HEK293 (cell line): ENCODE data around the gene ARHGAP1.

Source experiments
- CTCF ChIA-PET: fragments of 350-600 bp; formaldehyde crosslinking; extraction: SDS; loops from one replicate; lab custom pipeline; 2021; ENCODE audit warnings: antibody characterized with exemption; lab: Yijun Ruan, JAX
- POLR2A ChIA-PET: fragments of 300-600 bp; formaldehyde crosslinking; extraction: SDS; loops from one replicate; lab custom pipeline; 2020; ENCODE audit warnings: antibody characterized with exemption, inconsistent platforms; lab: Yijun Ruan, JAX
- H3K27ac ChIP-seq: fragments of 200-500 bp; sonication (Bioruptor generic); 2 replicates; pipeline ENCODE4 v1.5.1; 2014; ENCODE audit warnings: low read depth, low read length, control low read depth, inconsistent platforms; ENCODE audit errors: extremely low read depth
- H3K36me3 ChIP-seq, 2 experiments: fragments of 200-500 bp in 1 of 2; sonication (Bioruptor generic) in 1 of 2; 1 replicate in 1 of 2; 2 replicates in 1 of 2; pipeline ENCODE4 v1.5.1; 2014 to 2017; ENCODE audit warnings: inconsistent platforms in 2 of 2, low read length in 2 of 2; ENCODE audit not compliant: control insufficient read depth in 2 of 2, insufficient read depth in 1 of 2
- H3K4me1 ChIP-seq: fragments of 200-500 bp; sonication (Bioruptor generic); 2 replicates; pipeline ENCODE4 v1.5.1; 2014; ENCODE audit warnings: mild to moderate bottlenecking, low read length, inconsistent platforms; ENCODE audit not compliant: control insufficient read depth, insufficient read depth
- H3K4me3 ChIP-seq: 2 replicates; pipeline ENCODE4 v1.5.1; 2011; ENCODE audit warnings: low read depth, mild to moderate bottlenecking, control low read depth, low read length, moderate library complexity
- H3K9me3 ChIP-seq: fragments of 200-500 bp; sonication (Bioruptor generic); 2 replicates; pipeline ENCODE4 v1.5.1; 2014; ENCODE audit warnings: low read depth, low read length, inconsistent platforms; ENCODE audit not compliant: control insufficient read depth, insufficient read depth
- GLIS2 ChIP-seq: fragments of 450-650 bp; formaldehyde crosslinking; IDR thresholded peaks from 2 replicates; pipeline ENCODE4 v1.5.1; 2016; ENCODE audit warnings: missing biosample characterization, missing genetic modification characterization
- KLF9 ChIP-seq: fragments of 450-650 bp; formaldehyde crosslinking; IDR thresholded peaks from 2 replicates; pipeline ENCODE4 v1.5.1; 2016; ENCODE audit warnings: missing biosample characterization, missing genetic modification characterization, low read depth
- MYNN ChIP-seq: fragments of 450-650 bp; formaldehyde crosslinking; IDR thresholded peaks from 2 replicates; pipeline ENCODE4 v1.5.1; 2016; ENCODE audit warnings: missing biosample characterization, missing genetic modification characterization, borderline replicate concordance
- PRDM1 ChIP-seq: fragments of 450-650 bp; formaldehyde crosslinking; IDR thresholded peaks from 2 replicates; pipeline ENCODE4; 2016; ENCODE audit warnings: missing biosample characterization, missing genetic modification characterization
- WT1 ChIP-seq: fragments of 450-650 bp; formaldehyde crosslinking; IDR thresholded peaks from 2 replicates; pipeline ENCODE4 v1.5.1; 2016; ENCODE audit warnings: missing biosample characterization, missing genetic modification characterization
- ZBTB1 ChIP-seq: fragments of 450-650 bp; formaldehyde crosslinking; IDR thresholded peaks from 2 replicates; pipeline ENCODE4 v1.5.1; 2016; ENCODE audit warnings: missing biosample characterization, missing genetic modification characterization
- ZNF146 ChIP-seq: fragments of 450-650 bp; formaldehyde crosslinking; IDR thresholded peaks from 2 replicates; pipeline ENCODE4 v1.5.1; 2016; ENCODE audit warnings: missing biosample characterization, missing genetic modification characterization
- ZNF155 ChIP-seq: fragments of 450-650 bp; formaldehyde crosslinking; IDR thresholded peaks from 2 replicates; pipeline ENCODE4 v1.5.1; 2016; ENCODE audit warnings: missing biosample characterization, missing genetic modification characterization
- ZNF16 ChIP-seq: fragments of 450-650 bp; formaldehyde crosslinking; IDR thresholded peaks from 2 replicates; pipeline ENCODE4 v1.5.1; 2016; ENCODE audit warnings: low read depth, missing biosample characterization, missing genetic modification characterization
- ZNF341 ChIP-seq: fragments of 450-650 bp; formaldehyde crosslinking; IDR thresholded peaks from 2 replicates; pipeline ENCODE4; 2016; ENCODE audit warnings: low read depth, missing biosample characterization, missing genetic modification characterization
- ZNF416 ChIP-seq: fragments of 450-650 bp; formaldehyde crosslinking; IDR thresholded peaks from 2 replicates; pipeline ENCODE4 v1.5.1; 2016; ENCODE audit warnings: missing biosample characterization, missing genetic modification characterization
- ZNF423 ChIP-seq: fragments of 450-650 bp; formaldehyde crosslinking; IDR thresholded peaks from 2 replicates; pipeline ENCODE4 v1.5.1; 2016; ENCODE audit warnings: missing biosample characterization, missing genetic modification characterization
- ZNF510 ChIP-seq: fragments of 450-650 bp; formaldehyde crosslinking; IDR thresholded peaks from 2 replicates; pipeline ENCODE4 v1.5.1; 2018; ENCODE audit warnings: mild to moderate bottlenecking, missing genetic modification characterization, missing biosample characterization; ENCODE audit not compliant: insufficient replicate concordance
- ZNF514 ChIP-seq: fragments of 450-650 bp; formaldehyde crosslinking; IDR thresholded peaks from 2 replicates; pipeline ENCODE4 v1.5.1; 2016; ENCODE audit warnings: missing biosample characterization, missing genetic modification characterization
- ZNF548 ChIP-seq: fragments of 450-650 bp; formaldehyde crosslinking; IDR thresholded peaks from 2 replicates; pipeline ENCODE4 v1.5.1; 2016; ENCODE audit warnings: missing biosample characterization, missing genetic modification characterization
- ZNF555 ChIP-seq: fragments of 450-650 bp; formaldehyde crosslinking; conservative IDR thresholded peaks from 2 replicates; pipeline ENCODE4 v1.5.1; 2017; ENCODE audit warnings: missing biosample characterization, mild to moderate bottlenecking, missing genetic modification characterization, inconsistent platforms
- ZNF558 ChIP-seq: fragments of 450-650 bp; formaldehyde crosslinking; IDR thresholded peaks from 2 replicates; pipeline ENCODE4 v1.5.1; 2016; ENCODE audit warnings: missing biosample characterization, missing genetic modification characterization
- ZNF791 ChIP-seq: fragments of 450-650 bp; formaldehyde crosslinking; IDR thresholded peaks from 2 replicates; pipeline ENCODE4 v1.5.1; 2016; ENCODE audit warnings: missing biosample characterization, missing genetic modification characterization
- TF ChIP-seq, protein P1 (sequence below): fragments of 450-650 bp; formaldehyde crosslinking; IDR thresholded peaks from 2 replicates; pipeline ENCODE4 v1.5.1; 2016; ENCODE audit warnings: missing biosample characterization, missing genetic modification characterization, borderline replicate concordance
- TF ChIP-seq, protein P2 (sequence below): fragments of 450-650 bp; formaldehyde crosslinking; IDR thresholded peaks from 2 replicates; pipeline ENCODE4 v1.5.1; 2017; ENCODE audit warnings: missing biosample characterization, missing genetic modification characterization
- TF ChIP-seq, protein P3 (sequence below): fragments of 450-650 bp; formaldehyde crosslinking; IDR thresholded peaks from 2 replicates; pipeline ENCODE4; 2016; ENCODE audit warnings: missing biosample characterization, missing genetic modification characterization

Gene ARHGAP1

DNA sequence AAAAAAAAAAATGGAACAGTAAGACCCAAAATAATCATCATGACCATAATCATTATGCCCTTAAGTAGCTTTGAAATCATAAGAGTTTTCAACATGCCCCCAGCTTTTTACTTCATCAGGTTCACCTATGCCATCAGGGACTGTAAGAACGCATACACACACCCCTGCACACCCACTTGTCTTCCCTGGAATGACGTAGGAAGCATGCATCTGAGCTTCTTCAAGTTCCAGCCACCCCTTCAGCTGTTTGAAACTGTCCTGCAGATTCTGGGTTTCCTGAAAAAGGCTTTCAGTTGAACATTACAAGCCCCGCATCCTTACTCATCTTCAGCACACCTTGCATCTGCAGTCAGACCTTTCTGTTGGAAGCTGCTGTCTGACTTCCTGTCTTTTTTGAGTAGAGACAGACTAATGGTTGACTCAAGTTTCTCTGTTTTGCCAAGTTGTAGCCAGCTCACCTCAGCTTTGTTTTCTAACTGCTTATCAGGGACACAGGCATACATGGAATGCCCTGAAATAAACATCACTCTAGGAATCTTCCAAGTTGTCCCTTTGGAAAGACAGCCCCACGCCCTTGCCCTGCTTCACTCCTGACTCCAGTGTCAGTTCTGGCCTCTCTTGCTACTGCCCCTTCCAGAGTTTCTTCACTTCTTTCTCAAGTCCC is 37.0 kb downstream of the ARHGAP1 start:
- peaks cover 9 to 85% of the 10 kb centered on the region in 2 experiments for H3K36me3 ChIP-seq
- no peaks in the 10 kb centered on the region for H3K9me3 ChIP-seq
- no peaks in the 10 kb centered on the region for H3K4me1 ChIP-seq
- H3K4me3 ChIP-seq = no peak overlapping the region
- no peak for TF ChIP-seq ZNF791 (tag by site-specific recombination)
- no peak for TF ChIP-seq ZNF558 (tag by site-specific recombination)
- TF ChIP-seq, protein P1, sequence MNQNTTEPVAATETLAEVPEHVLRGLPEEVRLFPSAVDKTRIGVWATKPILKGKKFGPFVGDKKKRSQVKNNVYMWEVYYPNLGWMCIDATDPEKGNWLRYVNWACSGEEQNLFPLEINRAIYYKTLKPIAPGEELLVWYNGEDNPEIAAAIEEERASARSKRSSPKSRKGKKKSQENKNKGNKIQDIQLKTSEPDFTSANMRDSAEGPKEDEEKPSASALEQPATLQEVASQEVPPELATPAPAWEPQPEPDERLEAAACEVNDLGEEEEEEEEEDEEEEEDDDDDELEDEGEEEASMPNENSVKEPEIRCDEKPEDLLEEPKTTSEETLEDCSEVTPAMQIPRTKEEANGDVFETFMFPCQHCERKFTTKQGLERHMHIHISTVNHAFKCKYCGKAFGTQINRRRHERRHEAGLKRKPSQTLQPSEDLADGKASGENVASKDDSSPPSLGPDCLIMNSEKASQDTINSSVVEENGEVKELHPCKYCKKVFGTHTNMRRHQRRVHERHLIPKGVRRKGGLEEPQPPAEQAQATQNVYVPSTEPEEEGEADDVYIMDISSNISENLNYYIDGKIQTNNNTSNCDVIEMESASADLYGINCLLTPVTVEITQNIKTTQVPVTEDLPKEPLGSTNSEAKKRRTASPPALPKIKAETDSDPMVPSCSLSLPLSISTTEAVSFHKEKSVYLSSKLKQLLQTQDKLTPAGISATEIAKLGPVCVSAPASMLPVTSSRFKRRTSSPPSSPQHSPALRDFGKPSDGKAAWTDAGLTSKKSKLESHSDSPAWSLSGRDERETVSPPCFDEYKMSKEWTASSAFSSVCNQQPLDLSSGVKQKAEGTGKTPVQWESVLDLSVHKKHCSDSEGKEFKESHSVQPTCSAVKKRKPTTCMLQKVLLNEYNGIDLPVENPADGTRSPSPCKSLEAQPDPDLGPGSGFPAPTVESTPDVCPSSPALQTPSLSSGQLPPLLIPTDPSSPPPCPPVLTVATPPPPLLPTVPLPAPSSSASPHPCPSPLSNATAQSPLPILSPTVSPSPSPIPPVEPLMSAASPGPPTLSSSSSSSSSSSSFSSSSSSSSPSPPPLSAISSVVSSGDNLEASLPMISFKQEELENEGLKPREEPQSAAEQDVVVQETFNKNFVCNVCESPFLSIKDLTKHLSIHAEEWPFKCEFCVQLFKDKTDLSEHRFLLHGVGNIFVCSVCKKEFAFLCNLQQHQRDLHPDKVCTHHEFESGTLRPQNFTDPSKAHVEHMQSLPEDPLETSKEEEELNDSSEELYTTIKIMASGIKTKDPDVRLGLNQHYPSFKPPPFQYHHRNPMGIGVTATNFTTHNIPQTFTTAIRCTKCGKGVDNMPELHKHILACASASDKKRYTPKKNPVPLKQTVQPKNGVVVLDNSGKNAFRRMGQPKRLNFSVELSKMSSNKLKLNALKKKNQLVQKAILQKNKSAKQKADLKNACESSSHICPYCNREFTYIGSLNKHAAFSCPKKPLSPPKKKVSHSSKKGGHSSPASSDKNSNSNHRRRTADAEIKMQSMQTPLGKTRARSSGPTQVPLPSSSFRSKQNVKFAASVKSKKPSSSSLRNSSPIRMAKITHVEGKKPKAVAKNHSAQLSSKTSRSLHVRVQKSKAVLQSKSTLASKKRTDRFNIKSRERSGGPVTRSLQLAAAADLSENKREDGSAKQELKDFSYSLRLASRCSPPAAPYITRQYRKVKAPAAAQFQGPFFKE (tag by site-specific recombination) = no peak
- TF ChIP-seq ZNF510 (tag by site-specific recombination) = no peak
- no peak for TF ChIP-seq KLF9 (tag by site-specific recombination)
- no peak for TF ChIP-seq ZBTB1
- no peak for TF ChIP-seq ZNF514 (tag by site-specific recombination)
- TF ChIP-seq ZNF416 (tag by site-specific recombination) = no peak
- TF ChIP-seq, all 188 proteins: peak for 0
- ChIA-PET CTCF (interaction anchor here (0.7 kb wide), 1 partner anchor 500 kb away, joined by 5 read pairs; no protein-coding TSS in a partner anchor), POLR2A (no interaction called here)
- no peak overlapping the region for H3K27ac ChIP-seq

DNA sequence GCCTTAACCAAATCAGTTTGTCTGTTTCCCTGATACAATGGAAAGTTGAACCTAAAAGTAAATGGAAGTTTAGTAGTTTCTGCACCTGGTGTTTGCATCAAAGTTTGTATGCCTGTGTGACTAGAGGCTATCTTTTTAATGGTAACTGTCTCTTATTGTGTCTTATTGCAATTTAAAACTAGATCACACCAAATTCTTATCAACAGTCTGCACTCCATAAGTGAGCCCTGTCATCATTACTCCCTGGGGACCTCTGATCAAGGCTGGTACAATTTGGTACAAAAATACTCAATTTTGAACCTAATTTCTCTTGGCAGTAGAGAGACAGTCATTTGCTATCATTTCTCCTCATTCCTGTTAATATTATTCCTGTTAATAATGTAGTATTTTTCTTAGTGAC is 38.1 kb downstream of the ARHGAP1 start:
- TF ChIP-seq ZNF555 (tag by site-specific recombination) (no peak), ZNF146 (no peak), ZNF16 (no peak), PRDM1 (tag by site-specific recombination) (no peak), ZNF155 (tag by site-specific recombination) (no peak), ZNF423 (tag by site-specific recombination) (no peak)
- TF ChIP-seq, protein P2, sequence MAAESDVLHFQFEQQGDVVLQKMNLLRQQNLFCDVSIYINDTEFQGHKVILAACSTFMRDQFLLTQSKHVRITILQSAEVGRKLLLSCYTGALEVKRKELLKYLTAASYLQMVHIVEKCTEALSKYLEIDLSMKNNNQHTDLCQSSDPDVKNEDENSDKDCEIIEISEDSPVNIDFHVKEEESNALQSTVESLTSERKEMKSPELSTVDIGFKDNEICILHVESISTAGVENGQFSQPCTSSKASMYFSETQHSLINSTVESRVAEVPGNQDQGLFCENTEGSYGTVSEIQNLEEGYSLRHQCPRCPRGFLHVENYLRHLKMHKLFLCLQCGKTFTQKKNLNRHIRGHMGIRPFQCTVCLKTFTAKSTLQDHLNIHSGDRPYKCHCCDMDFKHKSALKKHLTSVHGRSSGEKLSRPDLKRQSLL (tag by site-specific recombination) = no peak
- POLR2A ChIA-PET = no interaction called here
- Histone ChIP-seq H3K4me1 (no peaks in the 10 kb centered on the region), H3K9me3 (no peaks in the 10 kb centered on the region), H3K27ac (no peak overlapping the region), H3K4me3 (no peak overlapping the region), H3K36me3 (peaks cover 14 to 85% of the 10 kb centered on the region in 2 experiments)
- CTCF ChIA-PET = no interaction called here

DNA sequence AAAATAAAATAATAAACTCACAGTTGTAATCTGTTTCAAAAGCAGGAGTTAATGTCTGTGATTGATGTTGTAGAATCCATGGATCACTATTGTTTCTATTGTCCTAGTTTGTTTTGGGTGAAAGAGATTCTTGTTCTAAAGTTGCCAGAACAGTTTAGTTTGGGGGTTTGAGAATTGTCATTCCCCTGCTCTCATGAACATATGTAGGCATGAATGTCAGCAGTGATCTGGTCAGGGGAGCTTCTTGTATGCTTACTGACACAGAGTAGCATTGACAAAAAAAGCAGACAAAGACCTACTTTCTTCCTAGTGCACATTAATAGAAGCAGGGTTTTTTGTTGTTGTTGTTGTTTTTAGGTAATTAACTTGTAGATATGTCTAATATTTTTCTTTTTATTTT is 38.6 kb downstream of the ARHGAP1 start:
- Histone ChIP-seq H3K4me1 (no peaks in the 10 kb centered on the region), H3K36me3 (peaks cover 14 to 85% of the 10 kb centered on the region in 2 experiments), H3K9me3 (no peaks in the 10 kb centered on the region), H3K4me3 (no peak overlapping the region), H3K27ac (no peak overlapping the region)
- CTCF ChIA-PET = no interaction called here
- POLR2A ChIA-PET = no interaction called here
- no peak for TF ChIP-seq ZNF548
- TF ChIP-seq, protein P3, sequence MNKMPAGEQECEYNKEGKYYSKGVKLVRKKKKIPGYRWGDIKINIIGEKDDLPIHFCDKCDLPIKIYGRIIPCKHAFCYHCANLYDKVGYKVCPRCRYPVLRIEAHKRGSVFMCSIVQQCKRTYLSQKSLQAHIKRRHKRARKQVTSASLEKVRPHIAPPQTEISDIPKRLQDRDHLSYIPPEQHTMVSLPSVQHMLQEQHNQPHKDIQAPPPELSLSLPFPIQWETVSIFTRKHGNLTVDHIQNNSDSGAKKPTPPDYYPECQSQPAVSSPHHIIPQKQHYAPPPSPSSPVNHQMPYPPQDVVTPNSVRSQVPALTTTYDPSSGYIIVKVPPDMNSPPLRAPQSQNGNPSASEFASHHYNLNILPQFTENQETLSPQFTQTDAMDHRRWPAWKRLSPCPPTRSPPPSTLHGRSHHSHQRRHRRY (tag by site-specific recombination) = no peak
- TF ChIP-seq ZNF341 (tag by site-specific recombination) = no peak
- no peak for TF ChIP-seq MYNN
- no peak for TF ChIP-seq WT1 (tag by site-specific recombination)
- no peak for TF ChIP-seq ZNF558 (tag by site-specific recombination)
- no peak for TF ChIP-seq GLIS2 (tag by site-specific recombination)
